OCI-LY1 (cell line): ENCODE measurements around the gene MTM1.
A peak's percentile ranks its signal among the peaks of the same experiment; 100 is the strongest.

ENCODE experiments used
- H2AFZ ChIP-seq: fragments of 200-600 bp; sonication (generic), shearing (Covaris generic); 2 replicates; pipeline ENCODE4 v1.6.0; 2014; ENCODE audit warnings: antibody characterized with exemption, mild to moderate bottlenecking, low read length
- H3F3A ChIP-seq: fragments of 200-600 bp; sonication (generic), shearing (Covaris generic); 2 replicates; pipeline ENCODE4 v1.6.0; 2014; ENCODE audit warnings: mild to moderate bottlenecking, antibody characterized with exemption, low read length, moderate library complexity; ENCODE audit not compliant: insufficient read depth
- H3K27ac ChIP-seq: fragments of 200-600 bp; sonication (generic); 2 replicates; pipeline ENCODE4 v1.5.1; 2014; ENCODE audit warnings: low read length, mixed run types, mild to moderate bottlenecking, low read depth; ENCODE audit not compliant: poor library complexity, severe bottlenecking
- H3K27me3 ChIP-seq: fragments of 200-600 bp; sonication (generic); 2 replicates; pipeline ENCODE4 v1.6.0; 2014; ENCODE audit warnings: antibody characterized with exemption, mild to moderate bottlenecking, low read length, moderate library complexity; ENCODE audit not compliant: insufficient read depth
- H3K36me3 ChIP-seq: fragments of 200-600 bp; sonication (generic); 2 replicates; pipeline ENCODE4 v1.6.1; 2014; ENCODE audit warnings: mild to moderate bottlenecking, antibody characterized with exemption, low read length, moderate library complexity, mixed read lengths; ENCODE audit not compliant: insufficient read depth
- H3K4me1 ChIP-seq: fragments of 200-600 bp; sonication (generic); 2 replicates; pipeline ENCODE4 v1.5.1; 2014; ENCODE audit warnings: mild to moderate bottlenecking, low read length, moderate library complexity; ENCODE audit not compliant: insufficient read depth, severe bottlenecking
- H3K4me2 ChIP-seq: fragments of 200-600 bp; sonication (generic), shearing (Covaris generic); 2 replicates; pipeline ENCODE4 v1.6.1; 2014; ENCODE audit warnings: low read length
- H3K4me3 ChIP-seq: fragments of 200-600 bp; sonication (generic); 2 replicates; pipeline ENCODE4 v1.5.1; 2014; ENCODE audit warnings: low read length, low read depth, mild to moderate bottlenecking, mixed read lengths; ENCODE audit not compliant: poor library complexity, severe bottlenecking
- H3K79me2 ChIP-seq: fragments of 200-600 bp; shearing (Covaris generic); 2 replicates; pipeline ENCODE4 v1.6.1; 2016; ENCODE audit warnings: mixed run types, low read length, mixed read lengths; ENCODE audit not compliant: insufficient read depth
- H3K9ac ChIP-seq: fragments of 200-600 bp; sonication (generic), shearing (Covaris generic); 2 replicates; pipeline ENCODE4 v1.6.1; 2014; ENCODE audit warnings: mild to moderate bottlenecking, low read length, mixed read lengths
- H3K9me2 ChIP-seq: fragments of 200-600 bp; sonication (generic), shearing (Covaris generic); 2 replicates; pipeline ENCODE4 v1.6.1; 2014; ENCODE audit warnings: low read depth, mild to moderate bottlenecking, low read length, mixed read lengths
- H3K9me3 ChIP-seq: fragments of 200-600 bp; shearing (Covaris generic); 2 replicates; pipeline ENCODE4 v1.6.1; 2014; ENCODE audit warnings: low read length, mixed read lengths
- H4K20me1 ChIP-seq: fragments of 200-600 bp; sonication (generic), shearing (Covaris generic); 2 replicates; pipeline ENCODE4 v1.6.0; 2016; ENCODE audit warnings: mild to moderate bottlenecking, low read length; ENCODE audit not compliant: insufficient read depth
- EZH2 ChIP-seq: fragments of 200-600 bp; sonication (generic), shearing (Covaris generic); IDR thresholded peaks from 2 replicates; pipeline ENCODE4 v1.8.0; 2017; ENCODE audit warnings: borderline replicate concordance, mixed run types, mild to moderate bottlenecking, antibody characterized with exemption, low read length, moderate library complexity, mixed read lengths
- TF ChIP-seq, protein P1 (sequence below): fragments of 200-600 bp; sonication (generic), shearing (Covaris generic); IDR thresholded peaks from 2 replicates; pipeline ENCODE4 v1.5.1; 2017; ENCODE audit warnings: mild to moderate bottlenecking, antibody characterized with exemption, low read length, moderate library complexity, mixed read lengths

Gene MTM1

GRCh38 chrX:150693725-150694574, 125.5 kb downstream of the MTM1 start:
- H3K79me2 ChIP-seq: peaks cover 17% of the 10 kb centered on the region
- H3K27ac ChIP-seq: peak overlapping the region; percentile 98

DNA sequence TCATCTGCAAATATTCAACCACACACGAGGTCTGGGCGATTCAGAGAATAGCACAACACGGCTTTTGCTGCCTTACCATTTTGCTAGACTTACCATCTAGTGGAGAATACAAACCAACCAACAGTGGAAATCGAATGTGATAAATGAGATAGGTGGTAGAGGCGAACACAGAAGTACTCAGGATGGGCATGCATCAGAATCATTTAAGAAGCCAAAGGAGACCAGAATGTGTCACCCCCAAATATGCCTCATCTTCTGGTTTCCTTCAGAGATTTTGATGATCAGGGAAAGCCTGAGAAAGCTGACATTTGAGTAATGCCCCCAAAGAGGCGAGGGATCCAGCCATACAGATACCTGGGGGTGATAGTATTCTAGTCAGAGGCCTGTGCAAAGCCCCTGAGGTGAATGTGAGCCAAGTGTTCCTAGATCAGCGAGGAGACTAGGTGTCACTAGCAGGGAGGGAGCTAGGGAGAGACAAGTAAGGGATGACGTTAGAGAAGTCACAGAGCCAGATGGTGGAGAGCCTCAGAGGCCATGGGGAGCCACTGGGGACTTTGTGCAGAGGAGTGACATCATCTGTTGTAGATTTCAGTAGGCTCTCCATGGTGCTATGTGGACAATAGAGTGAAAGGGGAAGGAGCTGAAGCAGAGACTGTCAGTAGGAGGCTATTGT, 126.5 kb downstream of the MTM1 start:
- Histone ChIP-seq H3K4me2 (peak overlapping the region; percentile 86), H3K4me3 (peak overlapping the region; percentile 73), H3K9me2 (no peaks in the 10 kb centered on the region), H4K20me1 (no peaks in the 10 kb centered on the region), H3K27ac (peak overlapping the region; percentile 98), H3K9ac (peak overlapping the region; percentile 89), H3K4me1 (peaks cover 65% of the 10 kb centered on the region), H3K9me3 (no peaks in the 10 kb centered on the region), H2AFZ (no peak overlapping the region), H3K36me3 (peaks cover 5% of the 10 kb centered on the region; the same call in 1 of the 2 replicates), H3F3A (no peaks in the 10 kb centered on the region), H3K79me2 (peaks cover 23% of the 10 kb centered on the region), H3K27me3 (no peaks in the 10 kb centered on the region)
- TF ChIP-seq, protein P1, sequence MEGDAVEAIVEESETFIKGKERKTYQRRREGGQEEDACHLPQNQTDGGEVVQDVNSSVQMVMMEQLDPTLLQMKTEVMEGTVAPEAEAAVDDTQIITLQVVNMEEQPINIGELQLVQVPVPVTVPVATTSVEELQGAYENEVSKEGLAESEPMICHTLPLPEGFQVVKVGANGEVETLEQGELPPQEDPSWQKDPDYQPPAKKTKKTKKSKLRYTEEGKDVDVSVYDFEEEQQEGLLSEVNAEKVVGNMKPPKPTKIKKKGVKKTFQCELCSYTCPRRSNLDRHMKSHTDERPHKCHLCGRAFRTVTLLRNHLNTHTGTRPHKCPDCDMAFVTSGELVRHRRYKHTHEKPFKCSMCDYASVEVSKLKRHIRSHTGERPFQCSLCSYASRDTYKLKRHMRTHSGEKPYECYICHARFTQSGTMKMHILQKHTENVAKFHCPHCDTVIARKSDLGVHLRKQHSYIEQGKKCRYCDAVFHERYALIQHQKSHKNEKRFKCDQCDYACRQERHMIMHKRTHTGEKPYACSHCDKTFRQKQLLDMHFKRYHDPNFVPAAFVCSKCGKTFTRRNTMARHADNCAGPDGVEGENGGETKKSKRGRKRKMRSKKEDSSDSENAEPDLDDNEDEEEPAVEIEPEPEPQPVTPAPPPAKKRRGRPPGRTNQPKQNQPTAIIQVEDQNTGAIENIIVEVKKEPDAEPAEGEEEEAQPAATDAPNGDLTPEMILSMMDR: no peak
- TF ChIP-seq EZH2: no peak

More at GRCh38 chrX:150693725-150694574, 125.5 kb downstream of the MTM1 start:
- Histone ChIP-seq H2AFZ (no peak overlapping the region), H3K9me2 (no peaks in the 10 kb centered on the region), H3K4me1 (peaks cover 56% of the 10 kb centered on the region), H4K20me1 (no peaks in the 10 kb centered on the region), H3K4me3 (peak overlapping the region; percentile 73), H3K9ac (peak overlapping the region; percentile 89), H3K9me3 (no peaks in the 10 kb centered on the region), H3K27me3 (no peaks in the 10 kb centered on the region), H3F3A (no peaks in the 10 kb centered on the region), H3K4me2 (peak overlapping the region; percentile 86), H3K36me3 (peaks cover 2% of the 10 kb centered on the region; the same call in 1 of the 2 replicates)
- TF ChIP-seq, protein P1: no peak
- no peak for TF ChIP-seq EZH2

DNA sequence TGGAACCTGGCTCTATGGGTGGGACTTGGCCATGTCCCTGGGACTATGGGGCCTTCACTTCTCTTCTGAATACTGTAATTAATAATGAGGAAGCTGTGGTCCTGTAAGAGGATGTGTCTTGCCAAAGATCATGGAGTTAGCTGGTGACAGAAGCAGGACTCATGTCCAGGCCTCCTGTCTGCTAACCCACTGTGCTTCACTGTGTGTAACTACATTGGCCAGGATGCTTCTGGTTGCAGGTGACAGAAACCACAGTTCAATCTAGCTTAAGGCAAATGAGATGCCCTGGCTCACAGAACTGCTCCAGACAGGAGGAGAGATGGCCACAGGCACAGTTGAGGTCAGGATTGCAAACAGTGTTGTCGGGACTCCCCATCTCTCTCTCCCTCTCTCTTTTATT, 127.9 kb downstream of the MTM1 start:
- H4K20me1 ChIP-seq: no peaks in the 10 kb centered on the region
- H3K27ac ChIP-seq: peak overlapping the region; percentile 98
- peaks cover 20% of the 10 kb centered on the region; the same call in 1 of the 2 replicates for H3K36me3 ChIP-seq
- H3K4me2 ChIP-seq: peak overlapping the region; percentile 62
- no peaks in the 10 kb centered on the region for H3F3A ChIP-seq
- H3K4me3 ChIP-seq: no peak overlapping the region
- peaks cover 72% of the 10 kb centered on the region for H3K4me1 ChIP-seq
- H2AFZ ChIP-seq: no peak overlapping the region
- no peak overlapping the region for H3K9ac ChIP-seq
- H3K27me3 ChIP-seq: no peaks in the 10 kb centered on the region
- no peaks in the 10 kb centered on the region for H3K9me3 ChIP-seq
- no peak for TF ChIP-seq EZH2
- TF ChIP-seq, protein P1: no peak
- peaks cover 26% of the 10 kb centered on the region for H3K79me2 ChIP-seq
- H3K9me2 ChIP-seq: no peaks in the 10 kb centered on the region
